Natural killer cell (primary cell): ENCODE results near the gene EIF1B. TPM values are rescaled to one million over a fixed set of nuclear protein-coding genes. Genes with fewer than 3 reads are reported as not detected.

Experiments
- ATAC-seq, 3 donors: fragments of 150-1000 bp in 2 of 3; fragments of 200-7000 bp in 1 of 3; cut with Tn5 transposase; 1 replicate in 1 of 3; 2 replicates in 2 of 3; pipeline ENCODE4 v1.10.0; 2021; ENCODE audit warnings: mild to moderate bottlenecking in 2 of 3, moderate library complexity in 2 of 3
- DNase-seq, 2 donors: peaks; one replicate each; pipeline versions ENCODE4 v3.0.0 to v3.0.0-alpha.2; 2013 to 2021; ENCODE audit warnings: mixed read lengths in 1 of 2
- H3K27ac ChIP-seq: one replicate; pipeline ENCODE4 v1.5.1; 2013; ENCODE audit warnings: mild to moderate bottlenecking, low read length
- H3K27me3 ChIP-seq: one replicate; pipeline ENCODE4 v1.6.1; 2013; ENCODE audit warnings: low read length; ENCODE audit not compliant: control insufficient read depth, insufficient read depth
- H3K36me3 ChIP-seq: one replicate; pipeline ENCODE4 v1.6.1; 2013; ENCODE audit warnings: low read length; ENCODE audit not compliant: control insufficient read depth, insufficient read depth
- H3K4me1 ChIP-seq: one replicate; pipeline ENCODE4 v1.6.1; 2013; ENCODE audit warnings: low read length; ENCODE audit not compliant: control insufficient read depth, insufficient read depth
- H3K4me3 ChIP-seq: one replicate; pipeline ENCODE4 v1.5.1; 2013; ENCODE audit warnings: low read length
- H3K9me3 ChIP-seq: one replicate; pipeline ENCODE4 v1.6.1; 2013; ENCODE audit warnings: low read length; ENCODE audit not compliant: control insufficient read depth, insufficient read depth
- H3K27ac Mint-ChIP-seq, 2 donors: one replicate each; pipeline ENCODE4 v1.8.0; 2022; ENCODE audit warnings: mild to moderate bottlenecking in 2 of 2, mixed read lengths in 2 of 2, moderate library complexity in 1 of 2
- H3K27me3 Mint-ChIP-seq, 2 donors: one replicate each; pipeline ENCODE4 v1.8.0; 2022; ENCODE audit warnings: low read depth in 2 of 2, mixed read lengths in 2 of 2
- H3K36me3 Mint-ChIP-seq: one replicate; pipeline ENCODE4 v1.8.0; 2022; ENCODE audit warnings: mixed read lengths
- H3K4me1 Mint-ChIP-seq, 2 donors: one replicate each; pipeline ENCODE4 v1.8.0; 2022; ENCODE audit warnings: mixed read lengths in 2 of 2
- H3K4me3 Mint-ChIP-seq: one replicate; pipeline ENCODE4 v1.8.0; 2022; ENCODE audit warnings: mild to moderate bottlenecking, moderate library complexity, mixed read lengths
- H3K9me3 Mint-ChIP-seq, 2 donors: one replicate each; pipeline ENCODE4 v1.8.0; 2022; ENCODE audit warnings: mixed read lengths in 2 of 2
- WGBS: methylation state at CpG from one replicate; pipeline ENCODE4 v1.1.7; 2013; ENCODE audit warnings: missing lambda C conversion rate; ENCODE audit not compliant: insufficient coverage; 5-methylcytosine and 5-hydroxymethylcytosine counted together
- intact Hi-C: fragments of 100-400 bp; cut with micrococcal nuclease; formaldehyde crosslinking; loops from one replicate; pipeline ENCODE4 v1.14.2; 2022
- total RNA-seq, 4 donors: library from RNA; stranded (reverse); fragments of 120-200 nt in 1 of 4; gene quantifications; one replicate each; pipeline versions ENCODE4 v1.2.3 to v1.2.4, GENCODE V29; 2013 to 2022
- TF ChIP-seq, protein P1 (sequence below): fragments of 200-600 bp; IDR thresholded peaks from one replicate; pipeline ENCODE4 v1.8.0; 2022; ENCODE audit warnings: antibody characterized with exemption

The EIF1B gene
- total RNA-seq, 3 donors from 2014 or later (not counting 1 experiment from before 2014, with no cell fraction given): 52.9 to 67.3 (median 55.1) TPM

- H3K4me1 ChIP-seq: no peaks in the 10 kb centered on the region
- H3K9me3 ChIP-seq: no peaks in the 10 kb centered on the region
- peak; percentile 22 to 43 for DNase-seq
- no peaks in the 10 kb centered on the region for H3K36me3 Mint-ChIP-seq
- H3K27ac Mint-ChIP-seq: peak overlapping the region; percentile 73 to 76
- peaks cover 14 to 15% of the 10 kb centered on the region in 2 donors for H3K4me1 Mint-ChIP-seq
- TF ChIP-seq, protein P1, sequence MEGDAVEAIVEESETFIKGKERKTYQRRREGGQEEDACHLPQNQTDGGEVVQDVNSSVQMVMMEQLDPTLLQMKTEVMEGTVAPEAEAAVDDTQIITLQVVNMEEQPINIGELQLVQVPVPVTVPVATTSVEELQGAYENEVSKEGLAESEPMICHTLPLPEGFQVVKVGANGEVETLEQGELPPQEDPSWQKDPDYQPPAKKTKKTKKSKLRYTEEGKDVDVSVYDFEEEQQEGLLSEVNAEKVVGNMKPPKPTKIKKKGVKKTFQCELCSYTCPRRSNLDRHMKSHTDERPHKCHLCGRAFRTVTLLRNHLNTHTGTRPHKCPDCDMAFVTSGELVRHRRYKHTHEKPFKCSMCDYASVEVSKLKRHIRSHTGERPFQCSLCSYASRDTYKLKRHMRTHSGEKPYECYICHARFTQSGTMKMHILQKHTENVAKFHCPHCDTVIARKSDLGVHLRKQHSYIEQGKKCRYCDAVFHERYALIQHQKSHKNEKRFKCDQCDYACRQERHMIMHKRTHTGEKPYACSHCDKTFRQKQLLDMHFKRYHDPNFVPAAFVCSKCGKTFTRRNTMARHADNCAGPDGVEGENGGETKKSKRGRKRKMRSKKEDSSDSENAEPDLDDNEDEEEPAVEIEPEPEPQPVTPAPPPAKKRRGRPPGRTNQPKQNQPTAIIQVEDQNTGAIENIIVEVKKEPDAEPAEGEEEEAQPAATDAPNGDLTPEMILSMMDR: no peak
- no peaks in the 10 kb centered on the region for H3K9me3 Mint-ChIP-seq
- peak overlapping the region; percentile 26 for H3K27ac ChIP-seq
- no peaks in the 10 kb centered on the region for H3K27me3 ChIP-seq
- H3K4me3 ChIP-seq: no peak overlapping the region
- H3K4me3 Mint-ChIP-seq: peak overlapping the region; percentile 75
- peak; percentile 79 to 99 (median 94) for ATAC-seq
- H3K36me3 ChIP-seq: peaks cover 5% of the 10 kb centered on the region
- intact Hi-C loops: no loop called here
- 79% methylated on average over 6 of the region's 6 CpGs for WGBS
- H3K27me3 Mint-ChIP-seq: no peaks in the 10 kb centered on the region
These were observed 19.1 kb upstream of the EIF1B start for GRCh38 chr3:40290396-40290795.

DNA sequence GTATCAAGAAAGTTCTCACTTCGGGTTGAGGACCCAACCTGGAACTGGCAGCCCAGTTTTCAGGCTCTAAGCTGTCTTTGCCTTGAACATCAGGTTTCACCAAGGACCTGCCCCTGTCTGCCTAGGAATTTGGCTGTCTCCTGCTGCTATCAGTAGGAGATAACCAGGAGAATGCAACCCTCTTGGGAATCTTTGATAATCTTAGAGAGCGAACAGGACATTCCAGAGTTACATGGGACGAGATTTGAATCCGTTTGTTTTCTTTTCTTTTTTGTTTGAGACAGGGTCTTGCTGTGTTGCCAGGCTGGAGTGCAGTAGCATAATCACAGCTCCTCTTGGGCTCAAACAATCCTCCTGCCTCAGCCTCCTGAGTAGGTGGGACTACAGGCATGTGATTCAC is 18.0 kb upstream of the EIF1B start:
- Histone ChIP-seq H3K27me3 (no peaks in the 10 kb centered on the region), H3K4me3 (no peak overlapping the region), H3K36me3 (peaks cover 5% of the 10 kb centered on the region), H3K9me3 (no peaks in the 10 kb centered on the region), H3K4me1 (no peaks in the 10 kb centered on the region), H3K27ac (no peak overlapping the region)
- 98% methylated on average over 4 of the region's 4 CpGs for WGBS
- no peak overlapping the region for H3K4me3 Mint-ChIP-seq
- no peaks in the 10 kb centered on the region for H3K36me3 Mint-ChIP-seq
- intact Hi-C loops: no loop called here
- no peaks in the 10 kb centered on the region for H3K27me3 Mint-ChIP-seq
- H3K4me1 Mint-ChIP-seq: peaks cover 14 to 15% of the 10 kb centered on the region in 2 donors
- no peak for ATAC-seq
- H3K9me3 Mint-ChIP-seq: no peaks in the 10 kb centered on the region
- H3K27ac Mint-ChIP-seq: no peak overlapping the region
- no peak for DNase-seq
- TF ChIP-seq, protein P1: no peak

DNA sequence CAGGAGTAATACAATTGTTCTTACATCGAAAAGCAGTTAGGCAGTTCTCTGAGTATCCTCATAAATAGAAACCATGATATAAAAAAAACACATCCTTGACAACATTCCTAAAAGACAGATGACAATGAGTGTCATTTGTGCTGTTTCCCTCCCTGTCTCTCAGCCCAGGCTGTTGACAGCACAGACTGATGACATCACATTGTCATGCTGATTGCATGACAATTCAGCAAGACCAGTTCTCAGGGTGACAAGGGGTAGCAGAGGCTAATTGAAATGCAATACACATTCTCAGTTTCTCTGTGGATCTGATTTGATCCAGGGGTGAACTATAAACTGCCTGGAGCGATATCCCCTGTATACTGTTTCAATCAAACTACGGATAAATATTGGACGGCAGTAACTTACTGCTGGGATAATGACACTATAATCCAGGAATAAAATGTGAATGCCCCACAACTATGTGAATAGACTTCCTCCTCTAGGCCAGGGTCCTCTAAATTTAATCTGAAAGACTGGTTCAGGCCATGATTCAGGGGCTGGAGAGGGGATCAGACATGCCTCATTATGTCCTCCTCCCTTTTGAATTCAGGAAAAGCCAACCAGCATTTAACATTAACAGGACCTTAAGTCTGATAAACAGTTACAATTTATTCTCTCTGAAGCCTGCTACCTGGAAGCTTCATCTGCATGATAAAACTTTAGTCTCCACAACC is 16.7 kb upstream of the EIF1B start:
- Histone ChIP-seq H3K4me1 (no peaks in the 10 kb centered on the region), H3K36me3 (peaks cover 5% of the 10 kb centered on the region), H3K4me3 (no peak overlapping the region), H3K27ac (no peak overlapping the region), H3K27me3 (no peaks in the 10 kb centered on the region), H3K9me3 (no peaks in the 10 kb centered on the region)
- ATAC-seq (no peak), DNase-seq (no peak)
- Mint-ChIP-seq H3K27ac (no peak overlapping the region), H3K4me1 (peaks cover 14 to 15% of the 10 kb centered on the region in 2 donors), H3K9me3 (no peaks in the 10 kb centered on the region), H3K36me3 (no peaks in the 10 kb centered on the region), H3K27me3 (no peaks in the 10 kb centered on the region), H3K4me3 (no peak overlapping the region)
- WGBS: 92% methylated on average over 4 of the region's 4 CpGs
- intact Hi-C loops: no loop called here
- TF ChIP-seq, protein P1: no peak

DNA sequence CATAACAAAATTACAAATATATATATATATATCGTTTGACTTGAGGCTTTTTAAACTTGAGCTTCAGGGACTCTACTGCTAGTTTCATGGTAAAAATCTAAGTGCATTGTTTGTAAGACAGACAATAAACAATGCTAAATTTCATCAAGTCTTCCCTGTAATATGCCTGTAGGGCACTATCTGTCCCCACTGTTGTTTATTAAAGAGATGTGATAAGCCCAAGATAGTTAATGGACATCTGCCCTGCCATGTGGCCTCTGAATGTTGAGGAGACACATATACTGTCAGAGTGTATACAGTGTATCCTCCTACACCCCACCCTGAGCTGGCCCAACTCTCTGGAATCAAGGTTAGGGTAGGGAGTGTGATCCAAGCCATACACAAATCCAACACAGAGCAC is 15.1 kb upstream of the EIF1B start:
- no peaks in the 10 kb centered on the region for H3K9me3 Mint-ChIP-seq
- no CpG with 5 or more reads among the region's 1 CpG for whole genome bisulfite sequencing
- Histone ChIP-seq H3K4me1 (no peaks in the 10 kb centered on the region), H3K4me3 (no peak overlapping the region), H3K27ac (no peak overlapping the region), H3K27me3 (no peaks in the 10 kb centered on the region), H3K9me3 (no peaks in the 10 kb centered on the region), H3K36me3 (peaks cover 5% of the 10 kb centered on the region)
- H3K27me3 Mint-ChIP-seq: no peaks in the 10 kb centered on the region
- DNase-seq (no peak), ATAC-seq (no peak)
- H3K36me3 Mint-ChIP-seq: no peaks in the 10 kb centered on the region
- TF ChIP-seq, protein P1: no peak
- peaks cover 12% of the 10 kb centered on the region in 2 donors for H3K4me1 Mint-ChIP-seq
- H3K27ac Mint-ChIP-seq: no peak overlapping the region
- no peak overlapping the region for H3K4me3 Mint-ChIP-seq
- intact Hi-C loops: no loop called here
